ENCODE data around the gene KRT4.

The KRT4 gene

GRCh38 chr12:52822771-52823510 is 9.0 kb upstream of the KRT4 start:
- POLR2A ChIA-PET, result no interaction called here
- no peak for DNase-seq (ENCODE audit: extremely low spot score)
- TF ChIP-seq, protein P1, sequence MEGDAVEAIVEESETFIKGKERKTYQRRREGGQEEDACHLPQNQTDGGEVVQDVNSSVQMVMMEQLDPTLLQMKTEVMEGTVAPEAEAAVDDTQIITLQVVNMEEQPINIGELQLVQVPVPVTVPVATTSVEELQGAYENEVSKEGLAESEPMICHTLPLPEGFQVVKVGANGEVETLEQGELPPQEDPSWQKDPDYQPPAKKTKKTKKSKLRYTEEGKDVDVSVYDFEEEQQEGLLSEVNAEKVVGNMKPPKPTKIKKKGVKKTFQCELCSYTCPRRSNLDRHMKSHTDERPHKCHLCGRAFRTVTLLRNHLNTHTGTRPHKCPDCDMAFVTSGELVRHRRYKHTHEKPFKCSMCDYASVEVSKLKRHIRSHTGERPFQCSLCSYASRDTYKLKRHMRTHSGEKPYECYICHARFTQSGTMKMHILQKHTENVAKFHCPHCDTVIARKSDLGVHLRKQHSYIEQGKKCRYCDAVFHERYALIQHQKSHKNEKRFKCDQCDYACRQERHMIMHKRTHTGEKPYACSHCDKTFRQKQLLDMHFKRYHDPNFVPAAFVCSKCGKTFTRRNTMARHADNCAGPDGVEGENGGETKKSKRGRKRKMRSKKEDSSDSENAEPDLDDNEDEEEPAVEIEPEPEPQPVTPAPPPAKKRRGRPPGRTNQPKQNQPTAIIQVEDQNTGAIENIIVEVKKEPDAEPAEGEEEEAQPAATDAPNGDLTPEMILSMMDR (IDR thresholded peaks at IDR 0.05; ENCODE audit: control extremely low read depth, extremely low read depth, low read depth, missing control alignments), result no peak
- CTCF ChIA-PET, result interaction anchor here (1.4 kb wide), 1 partner anchor 62 kb away, joined by 4 read pairs; no protein-coding TSS in a partner anchor

DNA sequence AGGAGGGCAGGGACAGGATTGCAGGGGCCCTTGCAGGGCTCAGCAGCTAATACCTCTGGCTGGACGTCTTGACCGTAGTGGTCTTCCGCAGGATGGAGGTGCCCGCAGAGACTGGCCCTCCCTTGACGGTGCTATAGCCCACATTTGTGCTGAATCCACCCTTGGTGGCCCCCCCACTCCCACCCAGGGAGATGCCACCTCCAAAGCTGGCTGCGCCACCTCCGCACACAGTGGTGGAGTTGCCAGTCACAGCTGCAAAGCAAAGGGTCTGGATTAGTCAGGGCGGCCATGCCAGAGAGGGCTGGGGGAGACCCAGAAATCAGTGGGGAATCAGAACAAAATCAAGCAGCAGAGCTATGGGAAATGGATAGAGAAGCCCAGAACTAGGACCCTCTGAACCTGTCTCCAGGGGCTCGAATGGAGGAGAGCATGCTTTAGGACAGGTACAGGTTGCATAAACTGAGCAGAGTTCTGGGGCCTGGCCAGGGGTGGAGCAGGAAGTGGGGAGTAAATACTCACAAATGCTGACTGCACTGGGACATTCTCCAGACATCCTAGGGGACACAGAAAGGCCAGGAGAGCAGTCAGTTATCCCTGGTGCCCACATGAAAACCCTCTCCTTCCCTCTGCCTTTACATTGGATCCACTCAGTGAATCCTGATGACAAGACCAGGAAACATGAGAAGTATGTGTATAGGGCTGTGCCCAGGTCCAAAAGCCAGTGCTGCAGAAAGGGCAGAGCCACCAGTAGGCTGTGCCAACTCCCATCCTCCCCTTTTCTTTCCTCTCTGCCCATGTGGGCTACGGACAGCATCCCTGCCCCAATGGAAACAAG is 8.1 kb upstream of the KRT4 start:
- ChIA-PET POLR2A (no interaction called here), CTCF (no interaction called here)
- DNase-seq (ENCODE audit: extremely low spot score), result no peak
- TF ChIP-seq, protein P1 (IDR thresholded peaks at IDR 0.05; ENCODE audit: control extremely low read depth, extremely low read depth, low read depth, missing control alignments), result no peak

DNA sequence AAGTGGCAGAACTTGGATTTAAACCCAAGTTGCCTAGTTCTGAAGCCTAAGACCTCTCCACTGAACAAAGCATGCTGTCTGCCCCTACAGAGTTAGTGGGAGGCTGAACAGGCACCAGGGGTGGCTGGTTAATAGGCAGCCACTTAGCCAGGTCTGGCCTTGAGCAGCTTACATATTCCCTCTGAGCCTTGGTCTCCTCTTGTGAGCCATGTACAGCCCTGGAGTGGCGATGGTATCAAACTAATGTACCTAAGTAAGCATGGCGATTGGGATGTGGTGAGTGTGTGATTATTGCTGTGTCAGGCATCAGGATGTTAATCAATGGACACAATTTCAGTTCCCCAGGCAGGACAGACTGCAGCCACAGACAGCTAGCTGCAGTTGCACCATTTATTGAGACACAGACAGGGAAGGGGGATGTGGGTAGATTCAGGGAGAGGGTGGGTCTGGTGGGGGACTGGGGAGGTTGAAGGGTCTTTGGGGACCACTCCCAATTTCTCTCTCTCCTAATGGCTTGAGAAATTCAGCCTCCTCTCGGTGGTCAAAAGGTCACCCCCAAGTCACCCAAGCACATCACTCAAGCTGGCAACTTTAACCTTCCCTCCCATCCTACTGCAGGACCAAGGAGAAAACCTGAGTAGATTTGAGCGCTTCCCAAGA is 7.3 kb upstream of the KRT4 start:
- CTCF ChIA-PET, result no interaction called here
- DNase-seq (ENCODE audit: extremely low spot score), result no peak
- POLR2A ChIA-PET, result no interaction called here
- TF ChIP-seq, protein P1 (IDR thresholded peaks at IDR 0.05; ENCODE audit: control extremely low read depth, extremely low read depth, low read depth, missing control alignments), result no peak

- TF ChIP-seq, protein P1 (IDR thresholded peaks at IDR 0.05; ENCODE audit: control extremely low read depth, extremely low read depth, low read depth, missing control alignments), result no peak
- CTCF ChIA-PET, result interaction anchor here (0.9 kb wide), 1 partner anchor 21 kb away, joined by 3 read pairs; no protein-coding TSS in a partner anchor
Measured at GRCh38 chr12:52820521-52820920, 6.6 kb upstream of the KRT4 start.

GRCh38 chr12:52819731-52820510 is 6.0 kb upstream of the KRT4 start:
- no peak for DNase-seq (ENCODE audit: extremely low spot score)
- ChIA-PET POLR2A (no interaction called here), CTCF (interaction anchor here (0.9 kb wide), 1 partner anchor 22 kb away, joined by 3 read pairs; no protein-coding TSS in a partner anchor)
- TF ChIP-seq, protein P1 (IDR thresholded peaks at IDR 0.05; ENCODE audit: control extremely low read depth, extremely low read depth, low read depth, missing control alignments), result no peak

More at GRCh38 chr12:52820521-52820920, 6.6 kb upstream of the KRT4 start:
- DNase-seq (ENCODE audit: extremely low spot score), result no peak
- POLR2A ChIA-PET, result no interaction called here
